Choroid plexus epithelial cell (primary cell): ENCODE results near the gene LAMB2.
A peak's percentile ranks its signal among the peaks of the same experiment; 100 is the strongest.

ENCODE experiments used
- DNase-seq: peaks from one replicate; pipeline ENCODE4 v3.0.0-alpha.2; 2010; ENCODE audit warnings: low read depth
- H3K4me3 ChIP-seq: 2 replicates; pipeline ENCODE4 v1.5.1; 2011; ENCODE audit warnings: low read depth, mild to moderate bottlenecking, control low read depth, low read length, moderate library complexity
- CTCF ChIP-seq: conservative IDR thresholded peaks from 2 replicates; pipeline ENCODE4 v1.5.1; 2011; ENCODE audit warnings: low read depth, mild to moderate bottlenecking, control low read depth, inconsistent platforms, low read length, moderate library complexity

LAMB2 gene

GRCh38 chr3:49098429-49098828, 34.4 kb downstream of the LAMB2 start:
- TF ChIP-seq CTCF = no peak
- no peak overlapping the region for H3K4me3 ChIP-seq
- peak; percentile 44 for DNase-seq

DNA sequence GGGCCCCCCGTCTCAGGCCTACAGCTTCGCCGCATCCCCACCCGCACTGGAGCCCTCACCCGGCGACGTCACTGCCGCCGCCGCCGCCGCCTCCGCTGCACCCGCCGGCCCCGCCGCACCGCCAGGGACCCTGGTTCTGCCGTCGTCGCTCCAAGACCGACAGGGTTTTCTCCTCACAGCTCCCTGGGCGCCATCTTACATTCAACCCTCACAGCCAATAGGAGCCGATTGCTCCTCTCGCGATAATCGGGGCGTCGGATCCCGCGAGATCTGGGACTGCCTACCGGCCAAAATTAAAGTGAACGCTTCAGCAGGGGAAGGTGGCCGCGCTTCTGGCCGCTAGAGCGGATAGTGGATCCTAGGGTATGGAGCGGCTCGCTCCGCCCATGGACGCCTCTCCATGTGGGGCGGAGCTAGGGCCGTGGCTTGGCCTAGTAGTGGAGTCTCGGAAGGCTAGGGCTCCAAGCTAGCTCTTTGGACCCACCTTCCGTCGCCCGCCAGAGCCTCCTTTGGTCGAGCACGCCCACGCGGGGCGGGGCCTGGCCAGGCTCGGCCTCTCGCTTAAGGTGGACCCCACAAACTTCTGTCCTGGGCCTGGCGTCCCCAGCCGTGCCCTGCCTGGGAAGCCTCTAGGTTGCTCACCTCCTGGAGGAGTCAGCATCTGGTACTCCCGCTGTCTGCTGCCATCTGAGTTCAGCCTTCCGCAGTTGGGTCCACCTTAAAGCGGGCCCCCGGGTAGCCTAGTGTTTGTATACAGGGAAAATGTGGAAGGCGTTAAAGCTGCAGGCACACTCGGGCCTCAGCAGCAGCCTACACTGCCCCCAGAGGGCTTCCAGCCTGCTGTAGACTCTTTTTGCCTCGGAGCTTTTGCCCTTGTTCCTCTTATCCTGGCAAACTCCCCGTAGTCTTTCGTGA, 38.7 kb downstream of the LAMB2 start, which contains the start of gene QRICH1:
TSS of gene QRICH1 (minus strand) at position 219 of the 915 bp plus-strand sequence. CDS start 17,054 bp downstream, outside the sequence.
- TF ChIP-seq CTCF = peak; percentile 85
- H3K4me3 ChIP-seq = peak within 1 kb of the TSS; percentile 75
- DNase-seq = peak; percentile 98

DNA sequence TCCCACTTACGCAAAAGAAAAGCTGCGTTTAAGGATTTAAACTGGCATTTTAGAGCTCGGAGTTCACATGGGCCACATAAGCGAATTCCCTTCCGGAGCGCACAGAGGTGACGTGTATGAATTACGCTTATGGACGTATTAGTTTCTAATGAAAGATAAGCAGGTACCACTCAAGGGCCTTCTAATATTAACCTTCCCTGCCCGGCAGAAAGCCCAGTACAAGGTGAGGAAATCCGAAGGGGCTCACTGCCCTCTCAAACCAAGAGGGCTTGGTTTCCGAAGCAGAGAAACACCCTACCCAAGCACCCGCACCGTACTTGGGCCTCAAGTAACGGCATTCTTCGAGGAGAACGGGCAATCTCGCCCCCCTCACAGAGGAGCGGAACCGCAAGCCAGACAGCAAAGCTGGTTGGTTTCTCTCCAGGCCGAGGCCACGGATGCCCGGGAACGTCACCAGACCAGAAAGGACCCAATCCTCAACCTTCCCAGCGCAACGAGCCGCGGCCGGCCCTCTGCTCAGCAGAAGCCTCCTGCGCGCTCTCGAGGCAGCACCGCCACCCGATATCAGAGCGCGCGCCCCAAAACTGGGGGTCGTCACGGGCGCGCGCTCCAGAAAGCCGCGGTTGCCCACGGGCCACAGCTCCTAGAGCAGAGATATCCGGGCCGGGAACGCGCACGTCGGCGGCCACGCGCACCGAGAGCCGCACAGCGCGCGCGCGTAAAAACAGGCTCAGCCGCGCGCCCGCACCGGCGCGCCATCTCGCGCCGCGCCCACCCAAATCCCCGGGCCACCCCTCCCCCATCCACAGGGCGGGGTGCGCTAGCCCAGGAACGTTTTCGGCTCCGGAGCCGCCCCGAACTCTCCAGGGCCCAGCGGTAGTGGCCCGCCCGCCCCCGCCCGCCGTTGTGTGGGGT, 39.7 kb downstream of the LAMB2 start:
- TF ChIP-seq CTCF = no peak
- peak overlapping the region; percentile 75 for H3K4me3 ChIP-seq
- DNase-seq = peak; percentile 92

DNA sequence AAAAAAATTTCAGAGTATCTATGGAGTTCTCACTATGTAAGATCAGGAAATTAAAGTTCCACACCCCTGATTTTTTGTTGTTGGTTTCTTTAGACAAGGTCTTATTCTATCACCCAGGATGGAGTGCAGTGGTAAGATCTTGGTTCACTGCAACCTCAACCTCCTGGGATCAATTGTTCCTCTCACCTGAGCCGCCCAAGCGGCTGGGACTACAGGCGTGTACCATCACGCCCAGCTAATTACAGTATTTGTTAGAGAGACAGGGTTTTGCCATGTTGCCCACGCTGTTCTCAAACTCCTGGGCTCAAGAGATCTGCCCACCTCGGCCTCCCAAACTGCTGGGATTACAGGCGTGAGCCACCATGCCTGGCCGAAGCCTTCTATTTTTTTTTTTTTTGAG, 51.4 kb downstream of the LAMB2 start:
- DNase-seq = no peak
- no peak overlapping the region for H3K4me3 ChIP-seq
- TF ChIP-seq CTCF = no peak

DNA sequence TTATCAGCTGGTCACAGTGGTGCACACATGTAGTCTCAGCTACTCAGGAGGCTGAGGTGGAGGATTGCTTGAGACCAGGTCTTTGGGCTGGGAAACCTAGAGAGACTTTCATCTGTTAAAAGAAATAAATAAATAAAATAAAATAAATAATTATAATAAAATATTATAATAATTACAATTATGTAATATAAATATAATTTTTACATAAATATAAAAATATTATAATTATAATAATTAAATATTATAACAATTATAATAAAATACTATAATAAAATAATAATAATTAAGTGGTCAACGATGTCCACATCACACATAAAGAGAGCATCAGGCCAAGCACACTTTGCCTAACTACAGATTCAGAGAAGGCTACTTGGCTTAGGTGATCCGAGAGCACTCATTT, 53.6 kb downstream of the LAMB2 start:
- no peak overlapping the region for H3K4me3 ChIP-seq
- DNase-seq = no peak
- TF ChIP-seq CTCF = no peak

GRCh38 chr3:49076646-49077045, 56.2 kb downstream of the LAMB2 start:
- no peak for DNase-seq
- no peak overlapping the region for H3K4me3 ChIP-seq
- no peak for TF ChIP-seq CTCF
